Occipital lobe (tissue), 2 donors: ENCODE data around the gene CLTCL1. TPM values are rescaled to one million over a fixed set of nuclear protein-coding genes. Genes with fewer than 3 reads are reported as not detected.
"Not testable (repeated sequence)": the region's sequence is repeated elsewhere in the genome, so short reads cannot be mapped to it uniquely, and the experiment has no call there.

Experiments used
- DNase-seq: peaks from one replicate; lab custom pipeline; 2025; lab: John Stamatoyannopoulos, UW
- total RNA-seq: library from RNA; depleted of rRNA; stranded (reverse); fragments of >200 nt; gene quantifications from one replicate; pipeline ENCODE4 v1.2.3, GENCODE V29; 2014

The CLTCL1 gene
- total RNA-seq, 1 donor from 2014 or later: 11.1 TPM

GRCh38 chr22:19290400-19291217 is 910 bp downstream of the CLTCL1 start:
- no peak for DNase-seq

GRCh38 chr22:19289475-19290161 is 1.9 kb downstream of the CLTCL1 start:
- DNase-seq: no peak

GRCh38 chr22:19287889-19288288 is 3.6 kb downstream of the CLTCL1 start:
- no peak for DNase-seq

- no peak for DNase-seq
Observed at GRCh38 chr22:19287076-19287707, 4.3 kb downstream of the CLTCL1 start.

GRCh38 chr22:19285831-19286230 is 5.7 kb downstream of the CLTCL1 start:
- DNase-seq: no peak

- DNase-seq: not testable (repeated sequence)
Observed at GRCh38 chr22:19279143-19279542, 12.4 kb downstream of the CLTCL1 start.

GRCh38 chr22:19277785-19278184 is 13.7 kb downstream of the CLTCL1 start:
- DNase-seq: no peak

GRCh38 chr22:19275919-19276600 is 15.5 kb downstream of the CLTCL1 start:
- DNase-seq: no peak

GRCh38 chr22:19275513-19275912 is 16.0 kb downstream of the CLTCL1 start:
- DNase-seq: no peak

- no peak for DNase-seq
Observed at GRCh38 chr22:19275104-19275503, 16.4 kb downstream of the CLTCL1 start.

- no peak for DNase-seq
Observed at GRCh38 chr22:19271856-19272535, 19.5 kb downstream of the CLTCL1 start.

GRCh38 chr22:19271273-19271855 is 20.2 kb downstream of the CLTCL1 start:
- DNase-seq: no peak

GRCh38 chr22:19270873-19271272 is 20.6 kb downstream of the CLTCL1 start:
- DNase-seq: no peak

GRCh38 chr22:19266547-19267086 is 24.9 kb downstream of the CLTCL1 start:
- DNase-seq: no peak

GRCh38 chr22:19265779-19266178 is 25.7 kb downstream of the CLTCL1 start:
- no peak for DNase-seq

GRCh38 chr22:19260804-19261203 is 30.7 kb downstream of the CLTCL1 start:
- no peak for DNase-seq

- no peak for DNase-seq
Observed at GRCh38 chr22:19260194-19260593, 31.3 kb downstream of the CLTCL1 start.

- not testable (repeated sequence) for DNase-seq
Observed at GRCh38 chr22:19258968-19259288, 32.6 kb downstream of the CLTCL1 start.

GRCh38 chr22:19258371-19258770 is 33.1 kb downstream of the CLTCL1 start:
- DNase-seq: no peak

GRCh38 chr22:19256362-19256761 is 35.2 kb downstream of the CLTCL1 start:
- not testable (repeated sequence) for DNase-seq

- DNase-seq: no peak
Observed at GRCh38 chr22:19253143-19253542, 38.4 kb downstream of the CLTCL1 start.
